GM12878 (cell line): ENCODE data around the gene FAM89B. TPM values are rescaled to one million over a fixed set of nuclear protein-coding genes. Genes with fewer than 3 reads are reported as not detected.
A peak's percentile ranks its signal among the peaks of the same experiment; 100 is the strongest.

Source experiments
- ATAC-seq: fragments of 200-7000 bp; cut with Tn5 transposase; 3 replicates; pipeline ENCODE4 v1.9.1; 2020; ENCODE audit warnings: mild to moderate bottlenecking, moderate library complexity
- BruUV-seq: library from RNA; stranded (reverse); fragments of 400-500 nt; replicated peaks from 2 replicates; lab custom pipeline; 2021; lab: Mats Ljungman, UMichigan
- CTCF ChIA-PET: fragments of 300-600 bp; sonication (Branson Sonifier 250); formaldehyde crosslinking; extraction: SDS; loops from one replicate; lab custom pipeline; 2021; ENCODE audit warnings: inconsistent platforms; lab: Yijun Ruan, JAX
- POLR2A ChIA-PET: fragments of 350-600 bp; formaldehyde crosslinking; extraction: SDS; loops from one replicate; lab custom pipeline; 2021; ENCODE audit warnings: inconsistent platforms; lab: Charles Lee
- RAD21 ChIA-PET: fragments of 300-600 bp; sonication (Branson Sonifier 250); formaldehyde crosslinking; loops from one replicate; lab custom pipeline; 2023; ENCODE audit warnings: antibody characterized with exemption; ENCODE audit not compliant: unreplicated experiment; lab: Charles Lee
- SMC1A ChIA-PET: fragments of 300-600 bp; sonication (Branson Sonifier 250); formaldehyde crosslinking; loops from one replicate; lab custom pipeline; 2023; ENCODE audit not compliant: unreplicated experiment, uncharacterized antibody; lab: Charles Lee
- DNase-seq: peaks from one replicate; pipeline ENCODE4 v3.0.0-alpha.2; 2011; ENCODE audit warnings: low read depth, low spot score
- FAIRE-seq: peaks from 3 replicates; lab custom pipeline; 2011; peaks lifted over from hg19 to GRCh38; lab: Jason Lieb, UNC
- H2AFZ ChIP-seq: 2 replicates; pipeline ENCODE4 v1.6.0; 2011; ENCODE audit warnings: low read depth, low read length, control low read depth; ENCODE audit not compliant: control insufficient read depth
- H3K27ac ChIP-seq: 2 replicates; pipeline ENCODE4 v1.5.1; 2011; ENCODE audit warnings: control low read depth; ENCODE audit not compliant: control insufficient read depth, insufficient read depth
- H3K27me3 ChIP-seq, 2 experiments: replicated peaks in 1 of 2; 2 replicates each; pipeline versions ENCODE4 v1.6.0 to v1.6.1; 2011; ENCODE audit warnings: low read length in 1 of 2; ENCODE audit not compliant: control insufficient read depth in 2 of 2, insufficient read depth in 2 of 2
- H3K36me3 ChIP-seq, 2 experiments: 2 replicates each; pipeline ENCODE4 v1.5.1; 2011; ENCODE audit warnings: low read length in 1 of 2; ENCODE audit not compliant: control insufficient read depth in 2 of 2, insufficient read depth in 2 of 2
- H3K4me1 ChIP-seq: 2 replicates; pipeline ENCODE4 v1.6.1; 2011; ENCODE audit warnings: mild to moderate bottlenecking, low read length, moderate library complexity, mixed read lengths; ENCODE audit not compliant: control insufficient read depth, insufficient read depth
- H3K4me2 ChIP-seq: 2 replicates; pipeline ENCODE4 v1.6.0; 2011; ENCODE audit warnings: control low read depth; ENCODE audit not compliant: control insufficient read depth, insufficient read depth
- H3K4me3 ChIP-seq: fragments of 200-600 bp; sonication (generic); 2 replicates; pipeline ENCODE4 v1.5.1; 2016
- H3K79me2 ChIP-seq: 2 replicates; pipeline ENCODE4 v1.6.0; 2011; ENCODE audit warnings: low read length; ENCODE audit not compliant: control insufficient read depth, insufficient read depth
- H3K9ac ChIP-seq: 2 replicates; pipeline ENCODE4 v1.8.0; 2011; ENCODE audit warnings: low read length, control low read depth, mixed read lengths; ENCODE audit not compliant: control insufficient read depth, insufficient read depth
- H3K9me3 ChIP-seq: replicated peaks from 3 replicates; pipeline ENCODE4 v1.5.1; 2011; ENCODE audit warnings: mild to moderate bottlenecking, low read length; ENCODE audit not compliant: control insufficient read depth, insufficient read depth
- H4K20me1 ChIP-seq: 2 replicates; pipeline ENCODE4 v1.6.0; 2011; ENCODE audit not compliant: control insufficient read depth, insufficient read depth
- HDAC6 ChIP-seq: fragments of 200-600 bp; sonication (generic); IDR thresholded peaks from one replicate; pipeline ENCODE4 v1.8.0; 2017; ENCODE audit warnings: antibody characterized with exemption; ENCODE audit not compliant: unreplicated experiment
- NFXL1 ChIP-seq: fragments of 450-650 bp; IDR thresholded peaks from 2 replicates; pipeline ENCODE4 v1.6.1; 2017; ENCODE audit warnings: antibody characterized with exemption, mild to moderate bottlenecking, borderline replicate concordance
- RB1 ChIP-seq: fragments of 450-650 bp; formaldehyde crosslinking; IDR thresholded peaks from 2 replicates; pipeline ENCODE4 v1.6.1; 2017; ENCODE audit warnings: mild to moderate bottlenecking, borderline replicate concordance
- WGBS: methylation state at CpG from one replicate; pipeline ENCODE4 v1.1.6; 2016; ENCODE audit warnings: low lambda C conversion rate; ENCODE audit not compliant: insufficient replicate concordance, insufficient coverage; ENCODE audit errors: missing lambda C conversion rate; 5-methylcytosine and 5-hydroxymethylcytosine counted together
- in situ Hi-C: fragments of 300-500 bp; cut with MboI; formaldehyde crosslinking; loops from 9 replicates; pipeline ENCODE4 v1.14.3; 2018; ENCODE audit warnings: mixed read lengths
- intact Hi-C: fragments of 100-400 bp; cut with micrococcal nuclease; formaldehyde crosslinking; loops from one replicate; pipeline ENCODE4 v1.14.2; 2022; ENCODE audit not compliant: unreplicated experiment
- polyA plus RNA-seq, 11 experiments: library from polyadenylated mRNA; depleted of rRNA in 4 of 11; unstranded in 6 of 11; stranded (reverse) in 5 of 11; fragments of >200 nt; fragmentation: Nextera tagmentation in 4 of 11; fragmentation: Illumina TruSeq in 1 of 11; extraction: Ambion mirVana in 4 of 11; extraction: Trizol in 1 of 11; gene quantifications; 1 replicate in 1 of 11; 2 replicates in 10 of 11; pipeline versions ENCODE4 v1.2.1 to v1.2.3, GENCODE V29; 2011 to 2016; ENCODE audit warnings: inconsistent platforms in 2 of 11, missing spikeins in 2 of 11, low read depth in 1 of 11
- total RNA-seq, 4 experiments: library from RNA; depleted of rRNA in 3 of 4; stranded (reverse); fragments of >200 nt in 3 of 4; fragmentation: Illumina TruSeq in 1 of 4; extraction: Trizol in 1 of 4; gene quantifications; 2 replicates each; pipeline versions ENCODE4 v1.2.1 to v1.2.3, GENCODE V29; 2013 to 2021
- TF ChIP-seq, protein P1 (sequence below): fragments of 450-650 bp; IDR thresholded peaks from 2 replicates; pipeline ENCODE4 v1.6.1; 2017; ENCODE audit warnings: low read depth, mild to moderate bottlenecking, moderate library complexity

Gene FAM89B
- total and polyA plus RNA-seq, 10 of the 15 experiments (the other 5 are each of a cell fraction or from before 2014, with no cell fraction given) = 0.34 to 36.7 (median 9.8) TPM

DNA sequence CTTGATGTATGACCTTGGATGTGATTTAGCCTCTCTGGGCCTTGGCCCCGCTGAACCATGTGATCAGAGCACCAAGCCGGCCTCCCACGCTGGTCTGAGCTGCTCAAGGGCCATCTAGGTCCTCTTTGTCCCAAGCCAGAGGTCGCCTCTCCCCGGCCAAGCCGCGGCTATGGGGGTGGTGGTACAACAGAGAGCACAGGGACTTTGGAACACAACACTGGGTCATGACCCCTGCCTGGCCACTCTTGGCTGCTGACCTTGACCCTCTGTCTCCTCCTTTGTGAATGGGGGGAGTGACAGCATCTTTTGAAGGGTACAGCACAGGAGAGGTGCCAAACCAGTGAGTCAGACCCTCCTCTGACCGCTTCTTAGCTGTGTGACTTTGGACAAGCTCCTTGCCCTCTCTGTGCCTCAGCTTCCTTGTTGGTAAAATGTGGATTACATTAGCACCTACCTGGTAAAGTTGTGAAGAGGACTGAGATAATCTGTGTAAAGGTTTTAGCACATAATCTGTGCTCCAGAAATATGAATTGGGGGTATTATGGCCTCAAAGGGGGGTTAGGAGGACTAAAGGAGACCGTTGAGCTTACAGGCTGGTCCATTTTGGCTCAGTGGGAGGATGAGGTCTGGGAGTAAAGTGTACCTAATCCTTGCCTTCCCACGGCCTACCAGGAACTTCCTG is 42.7 kb upstream of the FAM89B start:
- no peak overlapping the region for H2AFZ ChIP-seq
- ATAC-seq = no peak
- H3K4me3 ChIP-seq = no peak overlapping the region
- no TSS peak for BruUV-seq
- WGBS = 86% methylated on average over 10 of the region's 10 CpGs
- POLR2A ChIA-PET = interaction anchor here (1.0 kb wide), 1 partner anchor 11 kb away, joined by 3 read pairs; no protein-coding TSS in a partner anchor
- TF ChIP-seq NFXL1 (0 out of 2 replicates have a peak, but pooled peaks have one; percentile 38), RB1 (no peak), HDAC6 (no peak)
- TF ChIP-seq, protein P1, sequence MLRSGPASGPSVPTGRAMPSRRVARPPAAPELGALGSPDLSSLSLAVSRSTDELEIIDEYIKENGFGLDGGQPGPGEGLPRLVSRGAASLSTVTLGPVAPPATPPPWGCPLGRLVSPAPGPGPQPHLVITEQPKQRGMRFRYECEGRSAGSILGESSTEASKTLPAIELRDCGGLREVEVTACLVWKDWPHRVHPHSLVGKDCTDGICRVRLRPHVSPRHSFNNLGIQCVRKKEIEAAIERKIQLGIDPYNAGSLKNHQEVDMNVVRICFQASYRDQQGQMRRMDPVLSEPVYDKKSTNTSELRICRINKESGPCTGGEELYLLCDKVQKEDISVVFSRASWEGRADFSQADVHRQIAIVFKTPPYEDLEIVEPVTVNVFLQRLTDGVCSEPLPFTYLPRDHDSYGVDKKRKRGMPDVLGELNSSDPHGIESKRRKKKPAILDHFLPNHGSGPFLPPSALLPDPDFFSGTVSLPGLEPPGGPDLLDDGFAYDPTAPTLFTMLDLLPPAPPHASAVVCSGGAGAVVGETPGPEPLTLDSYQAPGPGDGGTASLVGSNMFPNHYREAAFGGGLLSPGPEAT = no peak
- H3K4me1 ChIP-seq = peaks cover 6% of the 10 kb centered on the region
- CTCF ChIA-PET = interaction anchor here (0.9 to 2.7 kb wide), 3 partner anchors 9 to 19 kb away, joined by 3 to 16 read pairs (median 4); no protein-coding TSS in a partner anchor
- in situ Hi-C loops = no loop called here
- no peak overlapping the region for H3K4me2 ChIP-seq
- intact Hi-C loops = no loop called here
- SMC1A ChIA-PET = no interaction called here
- H4K20me1 ChIP-seq = no peaks in the 10 kb centered on the region
- H3K27me3 ChIP-seq = no peaks in the 10 kb centered on the region
- DNase-seq = no peak
- no peak overlapping the region for H3K27ac ChIP-seq
- no peaks in the 10 kb centered on the region for H3K9me3 ChIP-seq
- peaks cover 9 to 33% of the 10 kb centered on the region in 2 experiments for H3K36me3 ChIP-seq
- H3K79me2 ChIP-seq = peaks cover 15% of the 10 kb centered on the region
- no peak for FAIRE-seq
- RAD21 ChIA-PET = no interaction called here
- no peak overlapping the region for H3K9ac ChIP-seq
